Uterus (tissue), 4 donors: ENCODE data around the gene ZNF148. TPM values are rescaled to one million over a fixed set of nuclear protein-coding genes. Genes with fewer than 3 reads are reported as not detected.

ENCODE experiments used
- DNase-seq, 2 donors: peaks; one replicate each; pipeline ENCODE4 v3.0.0-alpha.2; 2019 to 2020
- H3K27ac ChIP-seq, 2 donors: fragments of 200-600 bp; sonication (generic); 1 replicate in 1 of 2; 2 replicates in 1 of 2; pipeline ENCODE4 v1.5.1; 2016 to 2018
- H3K27me3 ChIP-seq, 2 donors: fragments of 200-600 bp; sonication (generic); one replicate each; pipeline ENCODE4 v1.5.1; 2018 to 2019; ENCODE audit warnings: control low read depth in 1 of 2
- H3K36me3 ChIP-seq, 2 donors: fragments of 200-600 bp; sonication (generic); one replicate each; pipeline ENCODE4 v1.5.1; 2019; ENCODE audit warnings: control low read depth in 1 of 2
- H3K4me1 ChIP-seq, 2 donors: fragments of 200-600 bp; sonication (generic); one replicate each; pipeline ENCODE4 v1.5.1; 2018 to 2019; ENCODE audit warnings: control low read depth in 1 of 2
- H3K4me3 ChIP-seq, 2 donors: fragments of 200-600 bp; sonication (generic); 1 replicate in 1 of 2; 2 replicates in 1 of 2; pipeline ENCODE4 v1.5.1; 2018 to 2019; ENCODE audit warnings: mild to moderate bottlenecking in 1 of 2
- H3K9me3 ChIP-seq, 2 donors: fragments of 200-600 bp; sonication (generic); one replicate each; pipeline ENCODE4 v1.5.1; 2019; ENCODE audit warnings: control low read depth in 1 of 2
- CTCF ChIP-seq, 4 experiments: fragments of 200-600 bp in 2 of 4; fragments of 450-650 bp in 2 of 4; sonication (generic) in 2 of 4; IDR thresholded peaks; one replicate each; pipeline ENCODE4 v1.5.1; 2016 to 2019; ENCODE audit warnings: antibody characterized with exemption in 4 of 4, mild to moderate bottlenecking in 2 of 4, moderate library complexity in 1 of 4
- POLR2A ChIP-seq, 2 donors: fragments of 450-650 bp; IDR thresholded peaks; one replicate each; pipeline ENCODE4 v1.6.1; 2016; ENCODE audit warnings: antibody characterized with exemption in 2 of 2, mild to moderate bottlenecking in 1 of 2, moderate library complexity in 1 of 2
- intact Hi-C: fragments of 100-400 bp; cut with DNase I; formaldehyde crosslinking; loops from one replicate; pipeline ENCODE4 v1.15.1; 2023; ENCODE audit warnings: low total_unique reads
- total RNA-seq, 4 donors: library from RNA; depleted of rRNA in 3 of 4; stranded (reverse); fragments of >200 nt in 3 of 4; gene quantifications; one replicate each; pipeline versions ENCODE4 v1.1.0 to v1.2.4, GENCODE V29; 2014 to 2023
- donor health status: DM: yes; HTN: yes; CAD: no.

The ZNF148 gene
- total RNA-seq, 4 donors from 2014 or later: 21.2 to 93.1 (median 53.0) TPM

- Histone ChIP-seq H3K27me3 (no peaks in the 10 kb centered on the region), H3K4me1 (no peaks in the 10 kb centered on the region), H3K4me3 (no peak overlapping the region), H3K27ac (no peak overlapping the region), H3K9me3 (no peaks in the 10 kb centered on the region), H3K36me3 (no peaks in the 10 kb centered on the region)
- no peak for DNase-seq
- intact Hi-C loops: no loop called here
- TF ChIP-seq CTCF (IDR thresholded peaks at IDR 0.05) (no peak), POLR2A (IDR thresholded peaks at IDR 0.05) (no peak)
Measured at GRCh38 chr3:125234831-125235230, 140.3 kb downstream of the ZNF148 start.

- intact Hi-C loops: no loop called here
Measured at GRCh38 chr3:125232401-125232800, 142.7 kb downstream of the ZNF148 start.

GRCh38 chr3:125231895-125232294 lies 143.2 kb downstream of the ZNF148 start:
- Histone ChIP-seq H3K36me3 (no peaks in the 10 kb centered on the region), H3K27ac (no peak overlapping the region), H3K4me3 (no peak overlapping the region), H3K4me1 (no peaks in the 10 kb centered on the region), H3K9me3 (no peaks in the 10 kb centered on the region), H3K27me3 (no peaks in the 10 kb centered on the region)
- intact Hi-C loops: no loop called here
- no peak for DNase-seq
- TF ChIP-seq CTCF (IDR thresholded peaks at IDR 0.05) (no peak), POLR2A (IDR thresholded peaks at IDR 0.05) (no peak)

More at GRCh38 chr3:125232401-125232800, 142.7 kb downstream of the ZNF148 start:
- no peak overlapping the region for H3K27ac ChIP-seq
- no peaks in the 10 kb centered on the region for H3K36me3 ChIP-seq
- no peak overlapping the region for H3K4me3 ChIP-seq
- TF ChIP-seq POLR2A (IDR thresholded peaks at IDR 0.05) (no peak), CTCF (IDR thresholded peaks at IDR 0.05) (no peak)
- no peak for DNase-seq
- no peaks in the 10 kb centered on the region for H3K27me3 ChIP-seq
- H3K9me3 ChIP-seq: no peaks in the 10 kb centered on the region
- no peaks in the 10 kb centered on the region for H3K4me1 ChIP-seq

GRCh38 chr3:125229707-125230106 lies 145.4 kb downstream of the ZNF148 start:
- Histone ChIP-seq H3K4me3 (no peak overlapping the region), H3K36me3 (no peaks in the 10 kb centered on the region), H3K27me3 (no peaks in the 10 kb centered on the region), H3K27ac (no peak overlapping the region), H3K9me3 (no peaks in the 10 kb centered on the region), H3K4me1 (no peaks in the 10 kb centered on the region)
- TF ChIP-seq CTCF (IDR thresholded peaks at IDR 0.05) (no peak), POLR2A (IDR thresholded peaks at IDR 0.05) (no peak)
- intact Hi-C loops: no loop called here
- DNase-seq: no peak

GRCh38 chr3:125229168-125229567 lies 146.0 kb downstream of the ZNF148 start:
- intact Hi-C loops: no loop called here
- no peaks in the 10 kb centered on the region for H3K27me3 ChIP-seq
- H3K4me3 ChIP-seq: no peak overlapping the region
- DNase-seq: no peak
- H3K27ac ChIP-seq: no peak overlapping the region
- H3K9me3 ChIP-seq: no peaks in the 10 kb centered on the region
- H3K36me3 ChIP-seq: no peaks in the 10 kb centered on the region
- TF ChIP-seq POLR2A (IDR thresholded peaks at IDR 0.05) (no peak), CTCF (IDR thresholded peaks at IDR 0.05) (no peak)
- no peaks in the 10 kb centered on the region for H3K4me1 ChIP-seq
